Body of pancreas (tissue), 4 donors: ENCODE data around the gene GGCT.

ENCODE experiments used
- CTCF ChIP-seq, 7 experiments: fragments of 450-650 bp in 4 of 7; fragments of 200-600 bp in 3 of 7; sonication (generic) in 3 of 7; IDR thresholded peaks; one replicate each; pipeline ENCODE4 v1.5.1; 2016 to 2019; ENCODE audit warnings: antibody characterized with exemption in 7 of 7
- POLR2A ChIP-seq, 3 donors: fragments of 450-650 bp; IDR thresholded peaks; one replicate each; pipeline ENCODE4 v1.6.1; 2016; ENCODE audit warnings: antibody characterized with exemption in 3 of 3, mild to moderate bottlenecking in 2 of 3

GRCh38 chr7:30543813-30544525, 39.3 kb upstream of the GGCT start:
- TF ChIP-seq CTCF (IDR thresholded peaks at IDR 0.05), result no peak
- TF ChIP-seq POLR2A (IDR thresholded peaks at IDR 0.05), result no peak
